KMS-11 (cell line): ENCODE results near the gene CACNA1D.

ENCODE experiments used
- H2AFZ ChIP-seq: fragments of 200-600 bp; sonication (generic); 2 replicates; pipeline ENCODE4 v1.6.1; 2016; ENCODE audit warnings: antibody characterized with exemption, mixed run types, low read depth
- H3K27ac ChIP-seq: fragments of 200-600 bp; sonication (generic); 2 replicates; pipeline ENCODE4 v1.6.1; 2016; ENCODE audit warnings: mild to moderate bottlenecking, mixed run types
- H3K27me3 ChIP-seq: fragments of 200-600 bp; sonication (generic); 2 replicates; pipeline ENCODE4 v1.6.1; 2017; ENCODE audit warnings: mild to moderate bottlenecking, low read depth, mixed run types, moderate library complexity; ENCODE audit not compliant: insufficient read depth
- H3K36me3 ChIP-seq: fragments of 200-600 bp; sonication (generic); 2 replicates; pipeline ENCODE4 v1.6.1; 2017; ENCODE audit warnings: mild to moderate bottlenecking, mixed run types; ENCODE audit not compliant: insufficient read depth
- H3K4me1 ChIP-seq: fragments of 200-600 bp; sonication (generic); 2 replicates; pipeline ENCODE4 v1.6.1; 2016; ENCODE audit warnings: mild to moderate bottlenecking, low read depth, mixed run types; ENCODE audit not compliant: poor library complexity, severe bottlenecking
- H3K4me2 ChIP-seq: fragments of 200-600 bp; sonication (generic); 2 replicates; pipeline ENCODE4 v1.7.0; 2016; ENCODE audit warnings: mild to moderate bottlenecking, mixed run types
- H3K4me3 ChIP-seq: fragments of 200-600 bp; sonication (generic); IDR thresholded peaks from 2 replicates; pipeline ENCODE4 v1.6.1; 2017; ENCODE audit warnings: low read depth, low read length, mixed read lengths; ENCODE audit not compliant: insufficient read depth
- H3K79me2 ChIP-seq: fragments of 200-600 bp; sonication (generic); 2 replicates; pipeline ENCODE4 v1.6.1; 2016; ENCODE audit warnings: low read depth, mixed run types; ENCODE audit not compliant: insufficient read depth
- H3K9ac ChIP-seq: fragments of 200-600 bp; sonication (generic); 2 replicates; pipeline ENCODE4 v1.6.1; 2016; ENCODE audit warnings: mild to moderate bottlenecking, mixed run types
- H4K20me1 ChIP-seq: fragments of 200-600 bp; sonication (generic); 2 replicates; pipeline ENCODE4 v1.6.1; 2016; ENCODE audit warnings: mild to moderate bottlenecking, mixed run types; ENCODE audit not compliant: insufficient read depth
- TF ChIP-seq, protein P1 (sequence below): fragments of 200-600 bp; sonication (generic); conservative IDR thresholded peaks from 2 replicates; pipeline ENCODE4 v1.6.1; 2017; ENCODE audit warnings: low read depth, mild to moderate bottlenecking, antibody characterized with exemption, low read length, moderate library complexity, mixed read lengths

Gene CACNA1D

DNA sequence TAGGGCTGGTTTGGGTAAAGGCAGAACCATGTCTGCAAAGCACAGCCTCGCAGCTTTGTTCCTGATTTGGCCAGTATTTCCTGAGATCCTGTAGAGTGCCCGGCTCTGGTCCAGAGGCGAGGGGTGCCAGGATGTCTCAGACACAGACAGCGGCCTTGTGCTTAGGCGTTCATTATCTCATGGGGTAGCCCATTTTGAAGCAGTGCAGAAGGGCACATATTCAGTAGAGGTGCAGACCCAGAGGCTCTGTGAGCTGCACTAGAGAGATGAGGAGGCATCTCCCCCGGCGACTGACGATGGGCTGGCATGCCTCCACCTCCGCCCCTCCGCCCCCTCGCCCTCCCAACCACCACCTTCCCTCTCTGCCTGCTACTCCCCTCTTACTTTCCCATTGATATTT lies 181.5 kb downstream of the CACNA1D start:
- H2AFZ ChIP-seq, result no peak overlapping the region
- no peak overlapping the region for H3K9ac ChIP-seq
- no peaks in the 10 kb centered on the region for H3K79me2 ChIP-seq
- no peaks in the 10 kb centered on the region for H3K4me1 ChIP-seq
- no peaks in the 10 kb centered on the region for H3K36me3 ChIP-seq
- H3K4me2 ChIP-seq, result no peak overlapping the region
- H3K27ac ChIP-seq, result no peak overlapping the region
- H3K27me3 ChIP-seq, result no peaks in the 10 kb centered on the region
- TF ChIP-seq, protein P1, sequence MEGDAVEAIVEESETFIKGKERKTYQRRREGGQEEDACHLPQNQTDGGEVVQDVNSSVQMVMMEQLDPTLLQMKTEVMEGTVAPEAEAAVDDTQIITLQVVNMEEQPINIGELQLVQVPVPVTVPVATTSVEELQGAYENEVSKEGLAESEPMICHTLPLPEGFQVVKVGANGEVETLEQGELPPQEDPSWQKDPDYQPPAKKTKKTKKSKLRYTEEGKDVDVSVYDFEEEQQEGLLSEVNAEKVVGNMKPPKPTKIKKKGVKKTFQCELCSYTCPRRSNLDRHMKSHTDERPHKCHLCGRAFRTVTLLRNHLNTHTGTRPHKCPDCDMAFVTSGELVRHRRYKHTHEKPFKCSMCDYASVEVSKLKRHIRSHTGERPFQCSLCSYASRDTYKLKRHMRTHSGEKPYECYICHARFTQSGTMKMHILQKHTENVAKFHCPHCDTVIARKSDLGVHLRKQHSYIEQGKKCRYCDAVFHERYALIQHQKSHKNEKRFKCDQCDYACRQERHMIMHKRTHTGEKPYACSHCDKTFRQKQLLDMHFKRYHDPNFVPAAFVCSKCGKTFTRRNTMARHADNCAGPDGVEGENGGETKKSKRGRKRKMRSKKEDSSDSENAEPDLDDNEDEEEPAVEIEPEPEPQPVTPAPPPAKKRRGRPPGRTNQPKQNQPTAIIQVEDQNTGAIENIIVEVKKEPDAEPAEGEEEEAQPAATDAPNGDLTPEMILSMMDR, result no peak
- H3K4me3 ChIP-seq, result no peak overlapping the region
- H4K20me1 ChIP-seq, result no peaks in the 10 kb centered on the region

- no peaks in the 10 kb centered on the region for H3K79me2 ChIP-seq
- no peaks in the 10 kb centered on the region for H3K36me3 ChIP-seq
- no peak overlapping the region for H3K4me3 ChIP-seq
- no peak overlapping the region for H3K4me2 ChIP-seq
- H3K4me1 ChIP-seq, result no peaks in the 10 kb centered on the region
- TF ChIP-seq, protein P1, result no peak
- no peak overlapping the region for H3K27ac ChIP-seq
- no peaks in the 10 kb centered on the region for H4K20me1 ChIP-seq
- H3K9ac ChIP-seq, result no peak overlapping the region
- H3K27me3 ChIP-seq, result no peaks in the 10 kb centered on the region
- no peak overlapping the region for H2AFZ ChIP-seq
These were observed 183.0 kb downstream of the CACNA1D start for GRCh38 chr3:53677413-53677812.

GRCh38 chr3:53680028-53680427 lies 185.6 kb downstream of the CACNA1D start:
- Histone ChIP-seq H3K4me1 (no peaks in the 10 kb centered on the region), H3K27ac (no peak overlapping the region), H3K4me3 (no peak overlapping the region), H3K4me2 (no peak overlapping the region), H4K20me1 (no peaks in the 10 kb centered on the region), H3K27me3 (no peaks in the 10 kb centered on the region), H3K36me3 (no peaks in the 10 kb centered on the region), H3K79me2 (no peaks in the 10 kb centered on the region), H3K9ac (no peak overlapping the region), H2AFZ (no peak overlapping the region)
- TF ChIP-seq, protein P1, result no peak

GRCh38 chr3:53682807-53683206 lies 188.4 kb downstream of the CACNA1D start:
- no peak overlapping the region for H3K4me3 ChIP-seq
- no peak overlapping the region for H3K4me2 ChIP-seq
- H3K9ac ChIP-seq, result no peak overlapping the region

More at GRCh38 chr3:53682807-53683206, 188.4 kb downstream of the CACNA1D start:
- H3K27ac ChIP-seq, result no peak overlapping the region
- TF ChIP-seq, protein P1, result no peak
- H3K27me3 ChIP-seq, result no peaks in the 10 kb centered on the region
- H3K36me3 ChIP-seq, result no peaks in the 10 kb centered on the region
- no peaks in the 10 kb centered on the region for H4K20me1 ChIP-seq
- no peaks in the 10 kb centered on the region for H3K79me2 ChIP-seq
- no peaks in the 10 kb centered on the region for H3K4me1 ChIP-seq
- no peak overlapping the region for H2AFZ ChIP-seq
